ENCODE results near the gene GTF2IRD1. TPM values are rescaled to one million over a fixed set of nuclear protein-coding genes. Genes with fewer than 3 reads are reported as not detected.

GTF2IRD1 gene
- total RNA-seq, 4 donors from 2014 or later: 6.0 to 12.7 (median 10.2) TPM

DNA sequence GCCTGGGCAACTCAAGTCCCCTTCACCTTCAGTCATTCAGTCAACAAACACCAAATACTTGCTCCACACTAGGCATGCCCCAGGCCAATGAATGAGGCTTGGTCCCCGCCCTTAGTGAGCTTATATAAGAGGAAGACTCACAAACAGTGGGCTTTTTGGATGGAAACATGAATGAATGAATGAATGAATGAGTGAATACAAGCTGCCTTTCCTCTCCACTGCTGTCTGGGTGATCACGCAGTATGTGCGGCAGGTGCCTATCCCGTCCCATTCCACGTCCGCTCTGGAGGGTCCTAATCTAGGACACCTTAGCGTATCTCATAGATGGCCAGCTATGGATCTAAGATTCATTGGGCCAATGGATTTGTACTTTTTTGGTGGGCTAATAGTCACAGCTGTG is 184.0 kb downstream of the GTF2IRD1 start:
- TF ChIP-seq, protein P1, sequence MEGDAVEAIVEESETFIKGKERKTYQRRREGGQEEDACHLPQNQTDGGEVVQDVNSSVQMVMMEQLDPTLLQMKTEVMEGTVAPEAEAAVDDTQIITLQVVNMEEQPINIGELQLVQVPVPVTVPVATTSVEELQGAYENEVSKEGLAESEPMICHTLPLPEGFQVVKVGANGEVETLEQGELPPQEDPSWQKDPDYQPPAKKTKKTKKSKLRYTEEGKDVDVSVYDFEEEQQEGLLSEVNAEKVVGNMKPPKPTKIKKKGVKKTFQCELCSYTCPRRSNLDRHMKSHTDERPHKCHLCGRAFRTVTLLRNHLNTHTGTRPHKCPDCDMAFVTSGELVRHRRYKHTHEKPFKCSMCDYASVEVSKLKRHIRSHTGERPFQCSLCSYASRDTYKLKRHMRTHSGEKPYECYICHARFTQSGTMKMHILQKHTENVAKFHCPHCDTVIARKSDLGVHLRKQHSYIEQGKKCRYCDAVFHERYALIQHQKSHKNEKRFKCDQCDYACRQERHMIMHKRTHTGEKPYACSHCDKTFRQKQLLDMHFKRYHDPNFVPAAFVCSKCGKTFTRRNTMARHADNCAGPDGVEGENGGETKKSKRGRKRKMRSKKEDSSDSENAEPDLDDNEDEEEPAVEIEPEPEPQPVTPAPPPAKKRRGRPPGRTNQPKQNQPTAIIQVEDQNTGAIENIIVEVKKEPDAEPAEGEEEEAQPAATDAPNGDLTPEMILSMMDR (IDR thresholded peaks at IDR 0.05; ENCODE audit: low read depth): no peak

Small RNA genes within 50 kb of the gene (small RNA-seq; reads per million reads assigned to genes)
- gene RNA5SP233: not detected

Other genes with a start within 250 kb of the GTF2IRD1 start
- gene LAT2, start 243.9 kb upstream of the GTF2IRD1 start, total RNA-seq: 10 to 100 TPM in 1 of 4 donors, 1 to 10 TPM in 3; 2.3 to 21.4 (median 5.5) TPM
- gene RFC2, start 199.5 kb upstream of the GTF2IRD1 start, total RNA-seq: 10 to 100 TPM in 3 of 4 donors, 1 to 10 TPM in 1; 7.3 to 17.7 (median 11.7) TPM
- gene CLIP2, start 164.5 kb upstream of the GTF2IRD1 start, total RNA-seq: 10 to 100 TPM in 3 of 4 donors, 1 to 10 TPM in 1; 3.8 to 21.3 (median 12.9) TPM
- gene GTF2I, start 203.8 kb downstream of the GTF2IRD1 start, total RNA-seq: 100 to 1,000 TPM; 149 to 252 (median 173) TPM